Fibroblast of lung (primary cell): ENCODE data around the gene PWP1. TPM values are rescaled to one million over a fixed set of nuclear protein-coding genes. Genes with fewer than 3 reads are reported as not detected.
A peak's percentile ranks its signal among the peaks of the same experiment; 100 is the strongest.

Source experiments
- DNase-seq, 2 donors: peaks; one replicate each; pipeline versions ENCODE4 v3.0.0 to v3.0.0-alpha.2; 2010; ENCODE audit warnings: low read depth in 2 of 2
- H2AFZ ChIP-seq: 2 replicates; pipeline ENCODE4 v1.5.1; 2012; ENCODE audit warnings: low read length, control low read depth, inconsistent platforms
- H3K27ac ChIP-seq: 2 replicates; pipeline ENCODE4 v1.5.1; 2011; ENCODE audit warnings: low read length, control low read depth; ENCODE audit not compliant: insufficient read depth
- H3K27me3 ChIP-seq: 2 replicates; pipeline ENCODE4 v1.5.1; 2011; ENCODE audit warnings: mild to moderate bottlenecking, low read length; ENCODE audit not compliant: control insufficient read depth, insufficient read depth
- H3K36me3 ChIP-seq: 2 replicates; pipeline ENCODE4 v1.5.1; 2011; ENCODE audit warnings: low read length; ENCODE audit not compliant: control insufficient read depth, insufficient read depth
- H3K4me1 ChIP-seq: 2 replicates; pipeline ENCODE4 v1.5.1; 2011; ENCODE audit warnings: low read length; ENCODE audit not compliant: control insufficient read depth, insufficient read depth; ENCODE audit errors: extremely low read depth
- H3K4me2 ChIP-seq: 2 replicates; pipeline ENCODE4 v1.5.1; 2011; ENCODE audit warnings: low read length, control low read depth; ENCODE audit not compliant: insufficient read depth; ENCODE audit errors: extremely low read depth
- H3K4me3 ChIP-seq, 4 experiments: fragments of 200-600 bp in 1 of 4; sonication (generic) in 1 of 4; replicated peaks in 1 of 4; 2 replicates each; pipeline ENCODE4 v1.5.1; 2011 to 2016; ENCODE audit warnings: low read length in 4 of 4, low read depth in 3 of 4, mild to moderate bottlenecking in 3 of 4, control low read depth in 2 of 4, inconsistent platforms in 1 of 4, mixed read lengths in 1 of 4; ENCODE audit not compliant: insufficient read depth in 1 of 4; ENCODE audit errors: control extremely low read depth in 1 of 4
- H3K79me2 ChIP-seq: 2 replicates; pipeline ENCODE4 v1.5.1; 2012; ENCODE audit warnings: mild to moderate bottlenecking, low read length, inconsistent platforms; ENCODE audit not compliant: control insufficient read depth, insufficient read depth
- H3K9ac ChIP-seq: 2 replicates; pipeline ENCODE4 v1.5.1; 2011; ENCODE audit warnings: mild to moderate bottlenecking, low read length, control low read depth; ENCODE audit not compliant: insufficient read depth
- H3K9me3 ChIP-seq: 2 replicates; pipeline ENCODE4 v1.5.1; 2012; ENCODE audit warnings: low read depth, low read length; ENCODE audit not compliant: control insufficient read depth, insufficient read depth
- H4K20me1 ChIP-seq: 2 replicates; pipeline ENCODE4 v1.5.1; 2011; ENCODE audit warnings: low read length; ENCODE audit not compliant: control insufficient read depth, insufficient read depth; ENCODE audit errors: extremely low read depth
- EZH2 ChIP-seq: IDR thresholded peaks from 2 replicates; pipeline ENCODE4 v1.5.1; 2012; ENCODE audit warnings: low read length, control low read depth, mild to moderate bottlenecking; ENCODE audit errors: missing control alignments
- polyA plus RNA-seq, 2 donors: library from polyadenylated mRNA; depleted of rRNA in 1 of 2; stranded (reverse) in 1 of 2; unstranded in 1 of 2; fragments of >200 nt; gene quantifications; 2 replicates each; pipeline ENCODE4 v1.2.1, GENCODE V29; 2011 to 2012; ENCODE audit warnings: missing spikeins in 1 of 2
- total RNA-seq: library from RNA; depleted of rRNA; stranded (reverse); fragments of >200 nt; gene quantifications from 2 replicates; pipeline ENCODE4 v1.2.1, GENCODE V29; 2014
- TF ChIP-seq, protein P1 (sequence below), 2 donors: IDR thresholded peaks in 1 of 2; conservative IDR thresholded peaks in 1 of 2; 1 replicate in 1 of 2; 2 replicates in 1 of 2; pipeline ENCODE4 v1.5.1; 2011 to 2012; ENCODE audit warnings: low read length in 2 of 2, control low read depth in 1 of 2, inconsistent platforms in 1 of 2, low read depth in 1 of 2, mild to moderate bottlenecking in 1 of 2

PWP1 gene
- total and polyA plus RNA-seq, 2 donors (not counting 1 experiment from before 2014, with no cell fraction given), result 42.3 to 218 TPM

DNA sequence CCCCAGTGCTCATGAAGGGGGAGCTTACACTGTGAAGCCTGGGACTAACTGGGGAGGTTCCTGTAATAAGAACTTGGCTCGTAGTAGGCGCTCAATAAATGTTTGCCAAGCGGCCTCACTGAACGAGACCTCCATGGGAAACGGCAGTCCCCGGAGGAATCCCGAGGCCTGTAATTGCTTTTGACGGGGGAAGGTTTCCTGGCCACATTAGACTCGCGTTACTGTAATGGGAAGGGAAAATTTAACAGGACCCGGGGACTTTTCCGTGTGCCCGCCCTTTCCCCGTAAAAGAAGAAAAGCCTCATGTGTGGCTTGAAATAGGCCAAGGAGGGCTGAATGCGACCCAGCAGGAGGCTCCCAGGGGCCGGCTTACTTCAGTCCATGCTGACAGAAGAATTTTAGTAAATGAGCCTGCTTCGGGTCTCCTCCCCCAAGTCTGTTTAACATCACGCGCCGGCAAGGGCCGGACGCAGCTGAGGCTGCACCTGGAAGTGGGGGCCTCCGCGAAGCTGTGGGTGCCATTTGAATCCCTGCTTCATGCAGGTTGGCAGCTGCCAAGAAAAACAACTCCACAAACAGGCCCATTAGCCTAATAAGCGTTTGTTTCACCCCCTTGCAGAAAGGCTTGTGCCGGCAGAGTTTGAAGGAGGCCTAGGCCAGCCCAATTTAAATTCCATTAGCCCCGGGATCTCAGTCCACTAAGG is 39.8 kb upstream of the PWP1 start:
- H3K9ac ChIP-seq, result no peak overlapping the region
- H3K27ac ChIP-seq, result no peak overlapping the region
- peak overlapping the region; percentile 25 for H3K4me2 ChIP-seq
- H3K4me3 ChIP-seq, result no peak overlapping the region
- no peak overlapping the region for H2AFZ ChIP-seq
- TF ChIP-seq, protein P1, sequence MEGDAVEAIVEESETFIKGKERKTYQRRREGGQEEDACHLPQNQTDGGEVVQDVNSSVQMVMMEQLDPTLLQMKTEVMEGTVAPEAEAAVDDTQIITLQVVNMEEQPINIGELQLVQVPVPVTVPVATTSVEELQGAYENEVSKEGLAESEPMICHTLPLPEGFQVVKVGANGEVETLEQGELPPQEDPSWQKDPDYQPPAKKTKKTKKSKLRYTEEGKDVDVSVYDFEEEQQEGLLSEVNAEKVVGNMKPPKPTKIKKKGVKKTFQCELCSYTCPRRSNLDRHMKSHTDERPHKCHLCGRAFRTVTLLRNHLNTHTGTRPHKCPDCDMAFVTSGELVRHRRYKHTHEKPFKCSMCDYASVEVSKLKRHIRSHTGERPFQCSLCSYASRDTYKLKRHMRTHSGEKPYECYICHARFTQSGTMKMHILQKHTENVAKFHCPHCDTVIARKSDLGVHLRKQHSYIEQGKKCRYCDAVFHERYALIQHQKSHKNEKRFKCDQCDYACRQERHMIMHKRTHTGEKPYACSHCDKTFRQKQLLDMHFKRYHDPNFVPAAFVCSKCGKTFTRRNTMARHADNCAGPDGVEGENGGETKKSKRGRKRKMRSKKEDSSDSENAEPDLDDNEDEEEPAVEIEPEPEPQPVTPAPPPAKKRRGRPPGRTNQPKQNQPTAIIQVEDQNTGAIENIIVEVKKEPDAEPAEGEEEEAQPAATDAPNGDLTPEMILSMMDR (conservative IDR thresholded peaks at IDR 0.05 in 1 of 2, IDR thresholded peaks at IDR 0.05 in 1 of 2; ENCODE audit: low read depth in 1 of 2, low read length in 2 of 2), result no peak
- no peak for TF ChIP-seq EZH2
- H3K79me2 ChIP-seq, result no peaks in the 10 kb centered on the region
- H3K27me3 ChIP-seq, result no peaks in the 10 kb centered on the region
- H3K36me3 ChIP-seq, result no peaks in the 10 kb centered on the region
- H3K4me1 ChIP-seq, result no peaks in the 10 kb centered on the region
- no peaks in the 10 kb centered on the region for H3K9me3 ChIP-seq
- DNase-seq, result peak in 1 of 2 donors; percentile 16
- no peaks in the 10 kb centered on the region for H4K20me1 ChIP-seq

DNA sequence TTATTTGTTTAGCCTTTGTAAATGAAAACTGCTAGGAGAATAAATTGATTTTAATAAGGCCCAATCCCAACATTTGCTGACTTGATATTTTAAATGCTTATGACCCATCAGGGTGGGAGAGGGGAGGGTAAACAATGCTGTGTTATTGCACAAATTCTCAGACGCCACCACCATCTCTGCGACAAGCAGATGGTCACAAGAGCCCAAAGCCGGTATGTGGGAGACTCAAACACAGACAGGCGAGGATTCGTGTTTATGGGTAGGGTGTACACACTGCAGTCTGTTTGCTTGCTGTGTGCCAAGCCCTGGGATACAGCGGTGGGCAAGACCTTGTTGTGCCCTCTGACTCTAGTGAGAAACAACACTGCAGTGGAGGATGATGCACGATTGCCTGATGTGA is 39.2 kb upstream of the PWP1 start:
- Histone ChIP-seq H3K27ac (no peak overlapping the region), H4K20me1 (no peaks in the 10 kb centered on the region), H3K9me3 (no peaks in the 10 kb centered on the region), H3K79me2 (no peaks in the 10 kb centered on the region), H3K4me1 (no peaks in the 10 kb centered on the region), H3K4me2 (no peak overlapping the region), H3K36me3 (no peaks in the 10 kb centered on the region), H3K9ac (no peak overlapping the region), H2AFZ (no peak overlapping the region), H3K4me3 (no peak overlapping the region), H3K27me3 (no peaks in the 10 kb centered on the region)
- TF ChIP-seq EZH2, result no peak
- TF ChIP-seq, protein P1 (conservative IDR thresholded peaks at IDR 0.05 in 1 of 2, IDR thresholded peaks at IDR 0.05 in 1 of 2; ENCODE audit: low read depth in 1 of 2, low read length in 2 of 2), result no peak
- no peak for DNase-seq

DNA sequence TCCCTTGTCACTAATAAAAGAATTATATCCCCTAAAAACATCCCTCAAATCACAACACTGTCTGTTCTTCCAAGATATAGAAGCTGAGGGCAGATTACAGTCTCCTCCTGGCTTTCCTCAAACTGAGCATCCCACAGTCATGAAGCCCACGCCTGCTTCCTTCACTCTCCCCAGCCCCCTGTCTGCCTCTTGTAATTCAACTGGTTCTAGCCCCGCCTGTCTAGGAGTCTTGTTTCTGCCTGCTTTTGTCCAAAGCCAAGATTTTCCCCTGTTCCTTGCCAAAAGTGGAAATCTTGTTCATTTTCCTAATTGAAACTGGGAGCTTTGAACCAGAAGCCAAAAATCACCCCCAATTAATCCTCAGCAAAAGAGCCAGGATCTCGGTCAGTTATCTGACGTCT is 35.9 kb upstream of the PWP1 start:
- Histone ChIP-seq H3K4me1 (no peaks in the 10 kb centered on the region), H3K4me3 (no peak overlapping the region), H3K9ac (no peak overlapping the region), H3K36me3 (no peaks in the 10 kb centered on the region), H3K27me3 (no peaks in the 10 kb centered on the region), H3K4me2 (no peak overlapping the region), H3K9me3 (no peaks in the 10 kb centered on the region), H2AFZ (no peak overlapping the region), H4K20me1 (no peaks in the 10 kb centered on the region), H3K27ac (no peak overlapping the region), H3K79me2 (no peaks in the 10 kb centered on the region)
- no peak for DNase-seq
- no peak for TF ChIP-seq EZH2
- TF ChIP-seq, protein P1 (conservative IDR thresholded peaks at IDR 0.05 in 1 of 2, IDR thresholded peaks at IDR 0.05 in 1 of 2; ENCODE audit: low read depth in 1 of 2, low read length in 2 of 2), result no peak
